Dendritic cell treated with granulocyte-macrophage colony-stimulating factor and Interleukin-4, amounts not matched to agents 40 ng/mL and 50 ng/mL, for 4 days (primary cell): ENCODE measurements around the gene SP5.

Experiments
- H3K27ac Mint-ChIP-seq: one replicate; pipeline ENCODE4 v1.8.0; 2022; ENCODE audit warnings: mild to moderate bottlenecking, mixed read lengths
- H3K27me3 Mint-ChIP-seq: one replicate; pipeline ENCODE4 v1.8.0; 2022; ENCODE audit warnings: mild to moderate bottlenecking, mixed read lengths
- H3K36me3 Mint-ChIP-seq: one replicate; pipeline ENCODE4 v1.8.0; 2022; ENCODE audit warnings: low read depth, mixed read lengths
- H3K4me1 Mint-ChIP-seq: one replicate; pipeline ENCODE4 v1.8.0; 2022; ENCODE audit warnings: low read depth, mixed read lengths
- H3K4me3 Mint-ChIP-seq: one replicate; pipeline ENCODE4 v1.8.0; 2022; ENCODE audit warnings: mild to moderate bottlenecking, moderate library complexity, mixed read lengths
- H3K9me3 Mint-ChIP-seq: one replicate; pipeline ENCODE4 v1.8.0; 2022; ENCODE audit warnings: mixed read lengths
- intact Hi-C: fragments of 100-400 bp; cut with micrococcal nuclease; formaldehyde crosslinking; loops from one replicate; pipeline ENCODE4 v1.15.0; 2022

The SP5 gene

DNA sequence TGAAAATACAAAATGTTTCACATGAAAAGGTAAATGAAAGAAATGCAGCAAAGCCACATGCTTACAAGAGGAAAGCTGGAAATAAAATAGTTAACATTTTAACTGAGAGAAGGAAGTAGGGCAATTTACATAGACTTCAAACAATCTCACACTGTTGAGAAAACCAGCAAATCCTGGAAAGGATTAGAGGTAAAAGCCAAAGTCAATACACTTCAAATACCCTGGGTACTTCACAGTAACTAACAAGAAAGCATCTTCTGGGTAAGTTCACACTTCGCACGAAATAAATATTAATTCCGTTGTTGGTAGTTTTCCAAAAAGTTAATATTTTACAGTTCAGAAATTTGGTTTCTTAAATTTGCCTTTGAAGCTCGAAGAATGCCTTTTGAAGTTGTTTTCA is 51.6 kb downstream of the SP5 start:
- H3K36me3 Mint-ChIP-seq: peaks cover 7% of the 10 kb centered on the region
- no peak overlapping the region for H3K4me3 Mint-ChIP-seq
- peaks cover 14% of the 10 kb centered on the region for H3K4me1 Mint-ChIP-seq
- H3K27me3 Mint-ChIP-seq: peaks cover 35% of the 10 kb centered on the region
- intact Hi-C loops: no loop called here
- no peak overlapping the region for H3K27ac Mint-ChIP-seq
- no peaks in the 10 kb centered on the region for H3K9me3 Mint-ChIP-seq
